ENCODE data around the gene TMEM229B.

Gene TMEM229B

GRCh38 chr14:67473290-67474082 lies 15.0 kb downstream of the TMEM229B start:
- H3K4me3 ChIP-seq (ENCODE audit: low read depth, low read length) = no peak overlapping the region
- no peak overlapping the region for H3K4me2 ChIP-seq (ENCODE audit: low read length)
- TF ChIP-seq CTCF (IDR thresholded peaks at IDR 0.05) = no peak
- no peaks in the 10 kb centered on the region for H3K9me3 ChIP-seq (ENCODE audit: control insufficient read depth, low read length)
- no peaks in the 10 kb centered on the region for H3K79me2 ChIP-seq
- no peaks in the 10 kb centered on the region for H3K4me1 ChIP-seq
- no peak overlapping the region for H3K9ac ChIP-seq
- H2AFZ ChIP-seq = no peak overlapping the region
- H3K36me3 ChIP-seq (ENCODE audit: control insufficient read depth, insufficient read depth, low read length) = no peaks in the 10 kb centered on the region
- H3K27me3 ChIP-seq (ENCODE audit: control insufficient read depth, insufficient read depth, low read length) = no peaks in the 10 kb centered on the region
- H3K27ac ChIP-seq = no peak overlapping the region

GRCh38 chr14:67472726-67473125 lies 15.8 kb downstream of the TMEM229B start:
- H3K4me1 ChIP-seq = no peaks in the 10 kb centered on the region

GRCh38 chr14:67469954-67470353 lies 18.6 kb downstream of the TMEM229B start:
- no peaks in the 10 kb centered on the region for H3K9me3 ChIP-seq (ENCODE audit: control insufficient read depth, low read length)

More at GRCh38 chr14:67472726-67473125, 15.8 kb downstream of the TMEM229B start:
- Histone ChIP-seq H3K27ac (no peak overlapping the region), H3K9me3 (ENCODE audit: control insufficient read depth, low read length) (no peaks in the 10 kb centered on the region), H3K36me3 (ENCODE audit: control insufficient read depth, insufficient read depth, low read length) (no peaks in the 10 kb centered on the region), H3K79me2 (no peaks in the 10 kb centered on the region), H3K9ac (no peak overlapping the region), H3K27me3 (ENCODE audit: control insufficient read depth, insufficient read depth, low read length) (no peaks in the 10 kb centered on the region), H2AFZ (no peak overlapping the region), H3K4me2 (ENCODE audit: low read length) (no peak overlapping the region), H3K4me3 (ENCODE audit: low read depth, low read length) (no peak overlapping the region)
- no peak for TF ChIP-seq CTCF (IDR thresholded peaks at IDR 0.05)

GRCh38 chr14:67468378-67468730 lies 20.2 kb downstream of the TMEM229B start:
- Histone ChIP-seq H3K36me3 (ENCODE audit: control insufficient read depth, insufficient read depth, low read length) (no peaks in the 10 kb centered on the region), H3K27me3 (ENCODE audit: control insufficient read depth, insufficient read depth, low read length) (no peaks in the 10 kb centered on the region), H3K9ac (no peak overlapping the region), H3K4me1 (no peaks in the 10 kb centered on the region), H3K4me2 (ENCODE audit: low read length) (no peak overlapping the region), H3K27ac (no peak overlapping the region), H3K79me2 (no peaks in the 10 kb centered on the region), H3K4me3 (ENCODE audit: low read depth, low read length) (no peak overlapping the region), H3K9me3 (ENCODE audit: control insufficient read depth, low read length) (no peaks in the 10 kb centered on the region), H2AFZ (no peak overlapping the region)
- TF ChIP-seq CTCF (IDR thresholded peaks at IDR 0.05) = no peak

More at GRCh38 chr14:67469954-67470353, 18.6 kb downstream of the TMEM229B start:
- H3K4me1 ChIP-seq = no peaks in the 10 kb centered on the region
- no peaks in the 10 kb centered on the region for H3K36me3 ChIP-seq (ENCODE audit: control insufficient read depth, insufficient read depth, low read length)
- H2AFZ ChIP-seq = no peak overlapping the region
- H3K4me3 ChIP-seq (ENCODE audit: low read depth, low read length) = no peak overlapping the region
- TF ChIP-seq CTCF (IDR thresholded peaks at IDR 0.05) = no peak
- no peaks in the 10 kb centered on the region for H3K27me3 ChIP-seq (ENCODE audit: control insufficient read depth, insufficient read depth, low read length)
- H3K4me2 ChIP-seq (ENCODE audit: low read length) = no peak overlapping the region
- no peaks in the 10 kb centered on the region for H3K79me2 ChIP-seq
- no peak overlapping the region for H3K9ac ChIP-seq
- H3K27ac ChIP-seq = no peak overlapping the region

GRCh38 chr14:67467134-67467533 lies 21.4 kb downstream of the TMEM229B start:
- Histone ChIP-seq H3K27me3 (ENCODE audit: control insufficient read depth, insufficient read depth, low read length) (no peaks in the 10 kb centered on the region), H3K4me1 (peaks cover 7% of the 10 kb centered on the region), H3K4me3 (ENCODE audit: low read depth, low read length) (no peak overlapping the region), H3K4me2 (ENCODE audit: low read length) (no peak overlapping the region), H3K9ac (no peak overlapping the region), H3K36me3 (ENCODE audit: control insufficient read depth, insufficient read depth, low read length) (no peaks in the 10 kb centered on the region), H2AFZ (no peak overlapping the region), H3K79me2 (no peaks in the 10 kb centered on the region), H3K27ac (no peak overlapping the region), H3K9me3 (ENCODE audit: control insufficient read depth, low read length) (no peaks in the 10 kb centered on the region)
- TF ChIP-seq CTCF (IDR thresholded peaks at IDR 0.05) = no peak

Data from parathyroid adenoma (tissue), 2 donors.